ENCODE data around the gene PRKD2.

The PRKD2 gene

DNA sequence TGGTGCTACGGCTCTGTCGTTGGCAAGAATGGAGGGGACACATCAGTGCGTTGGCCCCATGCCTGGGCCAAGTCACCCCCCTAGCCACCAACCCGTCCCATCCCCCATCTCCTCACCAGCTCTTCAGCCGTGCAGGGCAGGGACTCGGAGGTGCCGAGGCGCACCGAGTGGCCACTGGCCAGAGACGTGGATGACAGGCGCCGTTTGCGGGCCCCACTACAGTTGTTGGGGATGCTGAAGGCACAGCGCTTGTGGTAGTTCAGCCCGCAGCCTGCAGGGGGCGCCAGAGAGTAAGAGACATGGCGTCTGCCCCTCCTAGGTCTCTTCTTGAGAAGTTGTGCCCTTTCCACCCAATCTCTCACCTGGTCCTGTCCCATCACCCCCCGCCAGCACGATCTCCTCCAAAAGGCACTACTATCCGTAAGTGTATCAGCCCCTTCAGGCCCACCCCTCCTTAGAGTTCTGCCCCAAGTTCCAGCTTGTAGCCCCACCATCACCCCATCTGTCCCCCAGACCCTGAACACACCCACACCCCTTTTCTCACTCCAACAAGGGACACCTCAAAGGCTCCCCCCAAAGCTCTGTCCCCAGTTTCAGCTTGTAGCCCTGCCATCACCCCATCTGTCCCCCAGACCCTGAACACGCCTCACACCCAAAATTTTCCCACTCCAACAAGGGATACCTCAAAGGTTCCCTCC lies 12.4 kb downstream of the PRKD2 start:
- TF ChIP-seq, protein P1, sequence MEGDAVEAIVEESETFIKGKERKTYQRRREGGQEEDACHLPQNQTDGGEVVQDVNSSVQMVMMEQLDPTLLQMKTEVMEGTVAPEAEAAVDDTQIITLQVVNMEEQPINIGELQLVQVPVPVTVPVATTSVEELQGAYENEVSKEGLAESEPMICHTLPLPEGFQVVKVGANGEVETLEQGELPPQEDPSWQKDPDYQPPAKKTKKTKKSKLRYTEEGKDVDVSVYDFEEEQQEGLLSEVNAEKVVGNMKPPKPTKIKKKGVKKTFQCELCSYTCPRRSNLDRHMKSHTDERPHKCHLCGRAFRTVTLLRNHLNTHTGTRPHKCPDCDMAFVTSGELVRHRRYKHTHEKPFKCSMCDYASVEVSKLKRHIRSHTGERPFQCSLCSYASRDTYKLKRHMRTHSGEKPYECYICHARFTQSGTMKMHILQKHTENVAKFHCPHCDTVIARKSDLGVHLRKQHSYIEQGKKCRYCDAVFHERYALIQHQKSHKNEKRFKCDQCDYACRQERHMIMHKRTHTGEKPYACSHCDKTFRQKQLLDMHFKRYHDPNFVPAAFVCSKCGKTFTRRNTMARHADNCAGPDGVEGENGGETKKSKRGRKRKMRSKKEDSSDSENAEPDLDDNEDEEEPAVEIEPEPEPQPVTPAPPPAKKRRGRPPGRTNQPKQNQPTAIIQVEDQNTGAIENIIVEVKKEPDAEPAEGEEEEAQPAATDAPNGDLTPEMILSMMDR (IDR thresholded peaks at IDR 0.05; ENCODE audit: borderline replicate concordance, insufficient read depth, low read depth, low read length) = peak; percentile 94
- H3K4me3 ChIP-seq (ENCODE audit: low read depth, low read length) = no peak overlapping the region

DNA sequence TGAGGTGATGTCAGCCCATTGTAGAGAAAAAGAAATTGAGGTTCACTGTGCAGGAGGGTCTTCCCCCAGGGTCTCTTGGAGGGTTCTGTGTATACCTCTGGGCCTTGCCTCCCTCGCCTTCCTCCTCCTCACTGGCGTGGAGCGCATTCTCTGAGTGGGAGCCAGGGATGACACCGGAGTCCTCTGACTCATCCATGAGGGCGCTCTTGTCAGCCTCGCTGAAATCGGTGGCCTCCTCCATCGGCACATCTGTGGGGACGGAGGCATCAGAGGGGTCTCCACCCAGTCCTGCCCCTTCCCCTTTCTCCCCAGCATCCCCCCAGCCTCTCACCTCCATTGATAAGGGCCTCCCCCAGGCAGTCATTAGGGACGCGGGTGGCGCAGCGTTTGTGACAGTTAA lies 16.2 kb downstream of the PRKD2 start:
- TF ChIP-seq, protein P1 (IDR thresholded peaks at IDR 0.05; ENCODE audit: borderline replicate concordance, insufficient read depth, low read depth, low read length) = no peak

GRCh38 chr19:46698395-46699321 lies 18.3 kb downstream of the PRKD2 start:
- no peak overlapping the region for H3K4me3 ChIP-seq (ENCODE audit: low read depth, low read length)
- TF ChIP-seq, protein P1 (IDR thresholded peaks at IDR 0.05; ENCODE audit: borderline replicate concordance, insufficient read depth, low read depth, low read length) = no peak

More for the DNA sequence above, 16.2 kb downstream of the PRKD2 start:
- no peak overlapping the region for H3K4me3 ChIP-seq (ENCODE audit: low read depth, low read length)

GRCh38 chr19:46697204-46697960 lies 19.5 kb downstream of the PRKD2 start:
- TF ChIP-seq, protein P1 (IDR thresholded peaks at IDR 0.05; ENCODE audit: borderline replicate concordance, insufficient read depth, low read depth, low read length) = no peak
- no peak overlapping the region for H3K4me3 ChIP-seq (ENCODE audit: low read depth, low read length)

- no peak overlapping the region for H3K4me3 ChIP-seq (ENCODE audit: low read depth, low read length)
- TF ChIP-seq, protein P1 (IDR thresholded peaks at IDR 0.05; ENCODE audit: borderline replicate concordance, insufficient read depth, low read depth, low read length) = no peak
Measured at GRCh38 chr19:46696866-46697203, 20.1 kb downstream of the PRKD2 start.

DNA sequence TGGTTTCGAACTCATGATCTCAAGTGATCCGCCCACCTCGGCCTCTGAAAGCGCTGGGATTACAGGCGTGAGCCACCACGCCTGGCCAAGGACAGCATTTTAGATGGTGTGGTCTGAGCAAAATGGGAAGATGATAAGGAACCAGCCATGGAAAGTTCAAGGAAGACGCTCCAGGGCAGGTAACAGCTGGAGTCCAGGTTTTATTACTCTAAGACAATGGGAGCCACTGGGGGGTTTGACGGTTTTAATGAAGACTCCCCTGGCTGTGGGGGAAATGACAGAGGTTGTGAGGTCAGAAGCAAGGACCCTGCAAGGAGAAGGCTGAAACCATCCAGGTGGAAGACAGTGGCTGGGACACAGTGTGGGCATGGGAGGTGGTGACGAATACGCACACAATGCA lies 20.9 kb downstream of the PRKD2 start:
- TF ChIP-seq, protein P1 (IDR thresholded peaks at IDR 0.05; ENCODE audit: borderline replicate concordance, insufficient read depth, low read depth, low read length) = no peak
- no peak overlapping the region for H3K4me3 ChIP-seq (ENCODE audit: low read depth, low read length)

Data from GM12875 (cell line).